Measurements from ENCODE around the gene TMEM176A. TPM values are rescaled to one million over a fixed set of nuclear protein-coding genes. Genes with fewer than 3 reads are reported as not detected.

The TMEM176A gene
- polyA plus RNA-seq, 2 of the 4 experiments (the other 2 are of a cell fraction): 0.05 TPM; not detected in 1

- no peak for TF ChIP-seq REST (IDR thresholded peaks at IDR 0.05)
- TF ChIP-seq FOSL2 (IDR thresholded peaks at IDR 0.05): no peak
- no peak for TF ChIP-seq FOSL2 (CRISPR knock-in tag; IDR thresholded peaks at IDR 0.05)
- TF ChIP-seq POLR2AphosphoS2 (conservative IDR thresholded peaks at IDR 0.05; ENCODE audit: low read length): no peak
- no peak for TF ChIP-seq TP53 (CRISPR knock-in tag; IDR thresholded peaks at IDR 0.05)
- TF ChIP-seq ZNF302 (CRISPR knock-in tag; IDR thresholded peaks at IDR 0.05): no peak
- no peak for TF ChIP-seq KDM1A (IDR thresholded peaks at IDR 0.05; ENCODE audit: low read depth)
- no peak for TF ChIP-seq MAFK (IDR thresholded peaks at IDR 0.05; ENCODE audit: partially characterized antibody)
- no peak for TF ChIP-seq NFE2L2 (conservative IDR thresholded peaks at IDR 0.05; ENCODE audit: low read length)
- no peak for TF ChIP-seq CBX8 (IDR thresholded peaks at IDR 0.05)
- no peak for TF ChIP-seq RAD21 (conservative IDR thresholded peaks at IDR 0.05 in 1 of 2, IDR thresholded peaks at IDR 0.05 in 1 of 2)
- TF ChIP-seq, protein P1, sequence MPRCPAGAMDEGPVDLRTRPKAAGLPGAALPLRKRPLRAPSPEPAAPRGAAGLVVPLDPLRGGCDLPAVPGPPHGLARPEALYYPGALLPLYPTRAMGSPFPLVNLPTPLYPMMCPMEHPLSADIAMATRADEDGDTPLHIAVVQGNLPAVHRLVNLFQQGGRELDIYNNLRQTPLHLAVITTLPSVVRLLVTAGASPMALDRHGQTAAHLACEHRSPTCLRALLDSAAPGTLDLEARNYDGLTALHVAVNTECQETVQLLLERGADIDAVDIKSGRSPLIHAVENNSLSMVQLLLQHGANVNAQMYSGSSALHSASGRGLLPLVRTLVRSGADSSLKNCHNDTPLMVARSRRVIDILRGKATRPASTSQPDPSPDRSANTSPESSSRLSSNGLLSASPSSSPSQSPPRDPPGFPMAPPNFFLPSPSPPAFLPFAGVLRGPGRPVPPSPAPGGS (IDR thresholded peaks at IDR 0.05): no peak
Measured at GRCh38 chr7:150756166-150756565, 44.4 kb upstream of the TMEM176A start (continued).

GRCh38 chr7:150756858-150757257, 43.7 kb upstream of the TMEM176A start:
- CTCF ChIA-PET: no interaction called here
- no peak; a peak in 1 of 6 replicates for ATAC-seq

More at GRCh38 chr7:150756858-150757257, 43.7 kb upstream of the TMEM176A start:
- POLR2A ChIA-PET: no interaction called here
- H3K9me3 ChIP-seq: no peaks in the 10 kb centered on the region
- no peak overlapping the region for H3K4me2 ChIP-seq
- H3K27ac ChIP-seq: no peak overlapping the region
- TF ChIP-seq RAD21 (conservative IDR thresholded peaks at IDR 0.05 in 1 of 2, IDR thresholded peaks at IDR 0.05 in 1 of 2) (peak in 1 of 2 experiments; percentile 24; a peak in 1 of 5 replicates), CTCF (IDR thresholded peaks at IDR 0.05) (peak; percentile 19; the same call in 2 of the 3 replicates)
- TF ChIP-seq, protein P2, sequence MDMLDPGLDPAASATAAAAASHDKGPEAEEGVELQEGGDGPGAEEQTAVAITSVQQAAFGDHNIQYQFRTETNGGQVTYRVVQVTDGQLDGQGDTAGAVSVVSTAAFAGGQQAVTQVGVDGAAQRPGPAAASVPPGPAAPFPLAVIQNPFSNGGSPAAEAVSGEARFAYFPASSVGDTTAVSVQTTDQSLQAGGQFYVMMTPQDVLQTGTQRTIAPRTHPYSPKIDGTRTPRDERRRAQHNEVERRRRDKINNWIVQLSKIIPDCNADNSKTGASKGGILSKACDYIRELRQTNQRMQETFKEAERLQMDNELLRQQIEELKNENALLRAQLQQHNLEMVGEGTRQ (IDR thresholded peaks at IDR 0.05): no peak
- H3K4me3 ChIP-seq: no peak overlapping the region
- DNase-seq (ENCODE audit: low read depth in 1 of 2, low spot score in 1 of 2) (no peak), FAIRE-seq (no peak)
- WGBS (ENCODE audit: missing lambda C conversion rate): 18% methylated on average over 1 of the region's 1 CpG
- no peaks in the 10 kb centered on the region for H3K4me1 ChIP-seq

Data from A549 (cell line).